Gastroesophageal sphincter (tissue), 4 donors: Measurements from ENCODE around the gene OLFM4. TPM values are rescaled to one million over a fixed set of nuclear protein-coding genes. Genes with fewer than 3 reads are reported as not detected.

Experiments
- ATAC-seq: fragments of 150-250 bp; one replicate; pipeline ENCODE4 v1.9.1; 2016; ENCODE audit warnings: mild to moderate bottlenecking, moderate library complexity
- H3K27ac ChIP-seq, 4 donors: fragments of 200-600 bp; sonication (generic) in 3 of 4; 1 replicate in 3 of 4; 2 replicates in 1 of 4; pipeline ENCODE4 v1.5.1; 2016 to 2019
- H3K27me3 ChIP-seq: fragments of 200-600 bp; sonication (generic); one replicate; pipeline ENCODE4 v1.5.1; 2019
- H3K36me3 ChIP-seq, 2 donors: fragments of 200-600 bp; sonication (generic); one replicate each; pipeline ENCODE4 v1.5.1; 2019; ENCODE audit warnings: control low read depth in 1 of 2
- H3K4me1 ChIP-seq, 3 donors: fragments of 200-600 bp; sonication (generic); 1 replicate in 2 of 3; 2 replicates in 1 of 3; pipeline ENCODE4 v1.5.1; 2016 to 2019; ENCODE audit warnings: control low read depth in 2 of 3
- H3K4me3 ChIP-seq, 2 donors: fragments of 200-600 bp; sonication (generic); one replicate each; pipeline ENCODE4 v1.5.1; 2019; ENCODE audit warnings: mild to moderate bottlenecking in 1 of 2, moderate library complexity in 1 of 2
- H3K9me3 ChIP-seq, 3 donors: fragments of 200-600 bp; sonication (generic); one replicate each; pipeline ENCODE4 v1.5.1; 2017 to 2019; ENCODE audit warnings: control low read depth in 2 of 3
- CTCF ChIP-seq, 4 experiments: fragments of 200-600 bp in 2 of 4; fragments of 450-650 bp in 2 of 4; sonication (generic) in 1 of 4; IDR thresholded peaks; one replicate each; pipeline ENCODE4 v1.5.1; 2017 to 2019; ENCODE audit warnings: antibody characterized with exemption in 4 of 4, mild to moderate bottlenecking in 2 of 4, moderate library complexity in 2 of 4
- EP300 ChIP-seq: sonication (generic); formaldehyde crosslinking; IDR thresholded peaks from one replicate; pipeline ENCODE4 v1.6.1; 2017; ENCODE audit warnings: antibody characterized with exemption, mild to moderate bottlenecking
- POLR2A ChIP-seq, 2 donors: fragments of 450-650 bp; IDR thresholded peaks; one replicate each; pipeline ENCODE4 v1.6.1; 2017; ENCODE audit warnings: antibody characterized with exemption in 2 of 2, mild to moderate bottlenecking in 2 of 2, moderate library complexity in 1 of 2
- POLR2AphosphoS5 ChIP-seq: sonication (generic); formaldehyde crosslinking; IDR thresholded peaks from one replicate; pipeline ENCODE4 v1.6.1; 2017; ENCODE audit warnings: antibody characterized with exemption
- WGBS, 2 donors: methylation state at CpG; one replicate each; pipeline ENCODE4 v1.1.5; 2018; ENCODE audit warnings: low coverage in 1 of 2; 5-methylcytosine and 5-hydroxymethylcytosine counted together
- total RNA-seq, 4 donors: library from RNA; depleted of rRNA; stranded (reverse); fragments of >200 nt; gene quantifications; one replicate each; pipeline ENCODE4 v1.1.0, GENCODE V29; 2016

Gene OLFM4
- total RNA-seq, 4 donors from 2014 or later = 0.13 to 0.82 TPM; not detected in 2

- TF ChIP-seq POLR2AphosphoS5 = no peak
- TF ChIP-seq CTCF (IDR thresholded peaks at IDR 0.05) = no peak
- no peak for TF ChIP-seq EP300
- no peak for TF ChIP-seq POLR2A (IDR thresholded peaks at IDR 0.05)
- no peaks in the 10 kb centered on the region for H3K27me3 ChIP-seq
- WGBS, 2 donors = 86 to 87% methylated on average over 4 to 5 of the region's 5 CpGs
- H3K9me3 ChIP-seq = no peaks in the 10 kb centered on the region
- no peaks in the 10 kb centered on the region for H3K4me1 ChIP-seq
- no peak overlapping the region for H3K4me3 ChIP-seq
- ATAC-seq = no peak
- no peak overlapping the region for H3K27ac ChIP-seq
- H3K36me3 ChIP-seq = no peaks in the 10 kb centered on the region
Observed at GRCh38 chr13:53020764-53021335, 7.8 kb upstream of the OLFM4 start.

GRCh38 chr13:53023246-53023645 is 5.4 kb upstream of the OLFM4 start:
- no peaks in the 10 kb centered on the region for H3K9me3 ChIP-seq
- no peak overlapping the region for H3K27ac ChIP-seq
- H3K36me3 ChIP-seq = no peaks in the 10 kb centered on the region
- no peaks in the 10 kb centered on the region for H3K4me1 ChIP-seq
- TF ChIP-seq POLR2A (IDR thresholded peaks at IDR 0.05) (no peak), EP300 (no peak), CTCF (IDR thresholded peaks at IDR 0.05) (no peak), POLR2AphosphoS5 (no peak)
- peaks cover 7% of the 10 kb centered on the region for H3K27me3 ChIP-seq
- WGBS, 2 donors = 51 to 68% methylated on average over 2 of the region's 2 CpGs
- no peak overlapping the region for H3K4me3 ChIP-seq
- ATAC-seq = no peak

- no peak for ATAC-seq
- no peaks in the 10 kb centered on the region for H3K9me3 ChIP-seq
- no peak overlapping the region for H3K4me3 ChIP-seq
- H3K4me1 ChIP-seq = no peaks in the 10 kb centered on the region
- TF ChIP-seq EP300 = no peak
- TF ChIP-seq POLR2AphosphoS5 = no peak
- TF ChIP-seq CTCF (IDR thresholded peaks at IDR 0.05) = no peak
- TF ChIP-seq POLR2A (IDR thresholded peaks at IDR 0.05) = no peak
- peaks cover 7% of the 10 kb centered on the region for H3K27me3 ChIP-seq
- H3K27ac ChIP-seq = no peak overlapping the region
- H3K36me3 ChIP-seq = no peaks in the 10 kb centered on the region
- 70 to 93% methylated on average over 5 of the region's 5 CpGs for WGBS, 2 donors
Observed at GRCh38 chr13:53028063-53028462, 550 bp upstream of the OLFM4 start.

GRCh38 chr13:53032849-53033248 is 4.2 kb downstream of the OLFM4 start:
- Histone ChIP-seq H3K9me3 (no peaks in the 10 kb centered on the region), H3K36me3 (no peaks in the 10 kb centered on the region), H3K4me3 (no peak overlapping the region), H3K4me1 (no peaks in the 10 kb centered on the region), H3K27ac (no peak overlapping the region), H3K27me3 (peaks cover 10% of the 10 kb centered on the region)
- 0 to 19% methylated on average over 1 of the region's 1 CpG for WGBS, 2 donors
- no peak for TF ChIP-seq EP300
- TF ChIP-seq POLR2AphosphoS5 = no peak
- TF ChIP-seq POLR2A (IDR thresholded peaks at IDR 0.05) = no peak
- TF ChIP-seq CTCF (IDR thresholded peaks at IDR 0.05) = no peak
- no peak for ATAC-seq

GRCh38 chr13:53038993-53039392 is 10.4 kb downstream of the OLFM4 start:
- peaks cover 4% of the 10 kb centered on the region for H3K27me3 ChIP-seq
- WGBS, 2 donors = 78 to 90% methylated on average over 1 of the region's 1 CpG
- no peak for TF ChIP-seq CTCF (IDR thresholded peaks at IDR 0.05)
- TF ChIP-seq EP300 = no peak
- no peak for TF ChIP-seq POLR2AphosphoS5
- TF ChIP-seq POLR2A (IDR thresholded peaks at IDR 0.05) = no peak
- no peaks in the 10 kb centered on the region for H3K4me1 ChIP-seq
- H3K9me3 ChIP-seq = no peaks in the 10 kb centered on the region
- H3K27ac ChIP-seq = no peak overlapping the region
- H3K36me3 ChIP-seq = no peaks in the 10 kb centered on the region
- no peak for ATAC-seq
- H3K4me3 ChIP-seq = no peak overlapping the region
